Epithelial cell of proximal tubule (primary cell): Measurements from ENCODE around the gene METTL5. TPM values are rescaled to one million over a fixed set of nuclear protein-coding genes. Genes with fewer than 3 reads are reported as not detected.

Experiments
- DNase-seq: peaks from one replicate; pipeline ENCODE4 v3.0.0-alpha.2; 2011; ENCODE audit warnings: low read depth
- H3K4me3 ChIP-seq: 2 replicates; pipeline ENCODE4 v1.5.1; 2011; ENCODE audit warnings: low read depth, mild to moderate bottlenecking, low read length
- total RNA-seq: library from RNA; depleted of rRNA; stranded (reverse); fragments of >200 nt; gene quantifications from 2 replicates; pipeline ENCODE4 v1.2.3, GENCODE V29; 2015
- TF ChIP-seq, protein P1 (sequence below): conservative IDR thresholded peaks from 2 replicates; pipeline ENCODE4 v1.5.1; 2012; ENCODE audit warnings: low read depth, mild to moderate bottlenecking, low read length

Gene METTL5
- total RNA-seq, 1 donor from 2014 or later = 76.0 TPM

DNA sequence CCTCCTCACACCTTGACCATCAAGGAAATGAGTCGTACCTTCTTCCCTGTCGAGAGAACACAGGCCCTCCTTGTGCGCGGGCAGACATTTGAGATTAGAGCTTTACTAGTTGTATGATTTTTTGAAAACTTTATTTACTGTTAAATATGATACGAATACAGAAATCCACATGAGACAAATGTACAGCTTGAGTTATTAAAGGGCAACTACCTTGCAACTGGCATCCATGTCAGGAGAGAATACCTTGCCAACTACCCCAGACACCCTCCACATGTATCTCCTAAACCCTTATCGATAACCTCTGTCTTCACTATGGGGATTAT lies 62.8 kb downstream of the METTL5 start:
- DNase-seq = no peak

More for the DNA sequence above, 62.8 kb downstream of the METTL5 start:
- H3K4me3 ChIP-seq = no peak overlapping the region
- TF ChIP-seq, protein P1, sequence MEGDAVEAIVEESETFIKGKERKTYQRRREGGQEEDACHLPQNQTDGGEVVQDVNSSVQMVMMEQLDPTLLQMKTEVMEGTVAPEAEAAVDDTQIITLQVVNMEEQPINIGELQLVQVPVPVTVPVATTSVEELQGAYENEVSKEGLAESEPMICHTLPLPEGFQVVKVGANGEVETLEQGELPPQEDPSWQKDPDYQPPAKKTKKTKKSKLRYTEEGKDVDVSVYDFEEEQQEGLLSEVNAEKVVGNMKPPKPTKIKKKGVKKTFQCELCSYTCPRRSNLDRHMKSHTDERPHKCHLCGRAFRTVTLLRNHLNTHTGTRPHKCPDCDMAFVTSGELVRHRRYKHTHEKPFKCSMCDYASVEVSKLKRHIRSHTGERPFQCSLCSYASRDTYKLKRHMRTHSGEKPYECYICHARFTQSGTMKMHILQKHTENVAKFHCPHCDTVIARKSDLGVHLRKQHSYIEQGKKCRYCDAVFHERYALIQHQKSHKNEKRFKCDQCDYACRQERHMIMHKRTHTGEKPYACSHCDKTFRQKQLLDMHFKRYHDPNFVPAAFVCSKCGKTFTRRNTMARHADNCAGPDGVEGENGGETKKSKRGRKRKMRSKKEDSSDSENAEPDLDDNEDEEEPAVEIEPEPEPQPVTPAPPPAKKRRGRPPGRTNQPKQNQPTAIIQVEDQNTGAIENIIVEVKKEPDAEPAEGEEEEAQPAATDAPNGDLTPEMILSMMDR = no peak

Other genes starting within 250 kb of the METTL5 start
- 15.0 and 21.9 TPM in 2 replicates for gene PPIG, start 240.6 kb downstream of the METTL5 start, total RNA-seq
- 0.14 TPM in 1 of 2 replicates, not detected in the other for gene CFAP210, start 130.5 kb downstream of the METTL5 start, total RNA-seq
- gene PHOSPHO2, start 130.4 kb downstream of the METTL5 start, total RNA-seq = 1.4 and 3.6 TPM in 2 replicates
- 19.1 and 28.1 TPM in 2 replicates for gene KLHL23, start 91.1 kb downstream of the METTL5 start, total RNA-seq
- gene SSB, start 26.0 kb downstream of the METTL5 start, total RNA-seq = 101 and 110 TPM in 2 replicates
- gene UBR3, start 2.5 kb upstream of the METTL5 start, total RNA-seq = 10.7 and 12.8 TPM in 2 replicates